ENCODE data around the gene SLC9A9.

SLC9A9 gene

DNA sequence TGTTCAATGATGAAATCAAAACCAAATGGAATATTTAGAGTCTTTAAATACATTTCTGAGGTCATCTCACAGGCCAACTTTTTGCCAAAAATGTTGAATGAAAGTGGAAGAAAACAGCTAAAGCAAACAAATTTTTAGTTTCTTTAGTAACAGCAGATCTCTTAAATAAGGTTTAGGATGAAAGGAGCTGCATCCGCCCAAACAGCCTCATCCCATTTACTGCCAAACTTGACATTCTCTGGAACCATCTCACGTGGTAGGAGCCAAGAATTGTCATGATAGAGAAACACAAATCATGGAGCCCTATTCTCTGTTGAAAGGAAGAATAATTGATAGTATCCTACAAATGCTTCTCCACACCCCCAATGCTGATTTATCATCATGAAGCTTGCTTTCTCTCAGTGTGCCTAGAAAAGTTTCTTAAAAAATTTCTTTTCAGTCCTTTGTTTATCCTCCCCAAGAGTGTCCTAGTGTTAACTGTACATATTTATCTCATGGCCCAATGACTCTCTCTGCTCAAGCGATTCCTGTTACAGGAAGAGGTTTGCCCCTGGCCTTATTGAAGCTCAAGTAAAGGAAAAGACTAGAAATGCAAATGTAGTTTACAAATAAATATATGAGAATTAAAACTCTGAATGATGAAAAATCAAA is 23.4 kb downstream of the SLC9A9 start:
- ChIA-PET POLR2A (interaction anchor here (0.6 kb wide), 1 partner anchor 33 kb away, joined by 3 read pairs; no protein-coding TSS in a partner anchor), CTCF (interaction anchor here (1.1 to 1.9 kb wide), 3 partner anchors 18 to 65 kb away, joined by 3 to 4 read pairs (median 4); no protein-coding TSS in a partner anchor)
- H3K27ac ChIP-seq (ENCODE audit: insufficient read depth in 1 of 2, low read depth in 1 of 2, low read length in 2 of 2, poor library complexity in 1 of 2, severe bottlenecking in 2 of 2), result no peak overlapping the region
- no CpG with 5 or more reads among the region's 3 CpGs for WGBS (ENCODE audit: insufficient coverage)
- DNase-seq, result no peak
- H3K27me3 ChIP-seq (replicated peaks in 2 of 5; ENCODE audit: control insufficient read depth in 4 of 5, insufficient read depth in 5 of 5, low read length in 4 of 5), result no peaks in the 10 kb centered on the region
- no peaks in the 10 kb centered on the region for H3K9me3 ChIP-seq (ENCODE audit: control extremely low read depth in 1 of 5, control insufficient read depth in 4 of 5, insufficient read depth in 2 of 5, low read depth in 1 of 5, low read length in 4 of 5)
- no peak overlapping the region for H3K4me3 ChIP-seq (ENCODE audit: control insufficient read depth in 1 of 7, extremely low read depth in 1 of 7, insufficient read depth in 4 of 7, low read depth in 2 of 7, low read length in 6 of 7)
- peaks cover 3 to 34% (median 26%) of the 10 kb centered on the region in 4 experiments for H3K4me1 ChIP-seq (ENCODE audit: control extremely low read depth in 1 of 4, control insufficient read depth in 4 of 4, insufficient read depth in 4 of 4, low read length in 3 of 4)
- H3K36me3 ChIP-seq (ENCODE audit: control insufficient read depth in 4 of 4, insufficient read depth in 4 of 4, low read length in 3 of 4), result no peaks in the 10 kb centered on the region

DNA sequence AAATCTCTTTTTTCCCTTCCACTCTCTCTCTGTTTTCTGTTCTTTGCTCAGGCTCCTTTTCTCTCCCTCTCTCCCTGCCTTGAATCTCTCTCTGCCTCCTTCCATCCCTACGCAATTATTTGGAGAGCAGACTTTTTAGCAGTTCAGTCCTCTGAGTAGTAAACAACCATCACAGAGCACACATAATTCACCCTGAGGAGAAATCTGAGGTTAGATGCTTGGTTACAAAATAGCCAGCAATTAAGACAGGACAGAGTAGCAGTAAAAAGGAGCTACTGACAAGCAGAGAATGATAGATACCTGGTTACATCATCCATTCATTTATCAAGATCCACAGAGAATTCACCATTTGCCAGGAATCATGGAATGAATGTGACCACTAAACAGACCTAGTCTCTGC is 25.5 kb downstream of the SLC9A9 start:
- Histone ChIP-seq H3K27me3 (replicated peaks in 2 of 5; ENCODE audit: control insufficient read depth in 4 of 5, insufficient read depth in 5 of 5, low read length in 4 of 5) (no peaks in the 10 kb centered on the region), H3K9me3 (ENCODE audit: control extremely low read depth in 1 of 5, control insufficient read depth in 4 of 5, insufficient read depth in 2 of 5, low read depth in 1 of 5, low read length in 4 of 5) (no peaks in the 10 kb centered on the region), H3K4me1 (ENCODE audit: control extremely low read depth in 1 of 4, control insufficient read depth in 4 of 4, insufficient read depth in 4 of 4, low read length in 3 of 4) (peaks cover 3 to 34% (median 26%) of the 10 kb centered on the region in 4 experiments), H3K36me3 (ENCODE audit: control insufficient read depth in 4 of 4, insufficient read depth in 4 of 4, low read length in 3 of 4) (no peaks in the 10 kb centered on the region), H3K4me3 (ENCODE audit: control insufficient read depth in 1 of 7, extremely low read depth in 1 of 7, insufficient read depth in 4 of 7, low read depth in 2 of 7, low read length in 6 of 7) (no peak overlapping the region), H3K27ac (ENCODE audit: insufficient read depth in 1 of 2, low read depth in 1 of 2, low read length in 2 of 2, poor library complexity in 1 of 2, severe bottlenecking in 2 of 2) (no peak overlapping the region)
- DNase-seq, result no peak
- WGBS (ENCODE audit: insufficient coverage), result 100% methylated on average over 1 of the region's 1 CpG
- ChIA-PET CTCF (no interaction called here), POLR2A (no interaction called here)

DNA sequence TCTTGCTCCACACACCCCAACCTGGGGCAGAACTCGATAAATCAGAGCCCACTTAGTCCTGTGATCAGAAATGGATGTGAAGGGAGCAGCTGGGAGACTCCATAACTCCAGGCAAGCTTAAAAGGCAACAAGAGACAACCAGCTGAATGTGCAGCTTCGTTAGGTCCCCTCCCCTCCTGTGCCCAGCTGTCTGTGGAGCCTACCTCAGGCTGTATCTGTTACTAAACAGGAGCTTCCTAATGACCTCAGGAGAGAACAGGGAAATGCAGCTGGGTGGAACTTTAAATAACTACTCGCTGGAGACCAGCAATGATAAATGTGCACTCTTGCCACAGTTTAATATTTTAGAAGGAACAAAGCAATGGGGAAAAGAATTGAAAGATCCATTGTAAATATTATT is 25.9 kb downstream of the SLC9A9 start:
- POLR2A ChIA-PET, result interaction anchor here (0.7 kb wide), 1 partner anchor 471 kb away, joined by 4 read pairs; no protein-coding TSS in a partner anchor
- peak in 1 of 3 donors; percentile 25 for DNase-seq
- CTCF ChIA-PET, result no interaction called here

DNA sequence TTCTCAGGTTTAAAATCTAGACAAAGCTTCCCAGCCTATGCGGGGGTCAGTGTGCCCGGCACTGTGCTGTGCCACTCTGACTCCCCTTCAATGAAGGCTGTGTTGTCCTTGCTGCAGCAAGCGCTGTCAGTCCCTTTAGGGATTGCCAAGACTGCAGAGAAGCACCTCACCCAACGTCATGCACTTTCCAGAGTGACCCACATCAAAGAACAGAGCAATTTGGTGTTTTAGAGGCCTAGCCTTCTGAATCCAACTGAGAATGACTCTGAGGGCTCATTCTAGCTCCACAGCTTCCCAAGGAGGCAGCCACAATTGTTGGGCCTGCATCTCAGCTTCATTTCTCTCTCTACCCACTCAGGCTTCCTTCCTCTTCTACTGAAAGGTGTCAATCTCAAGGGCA is 26.4 kb downstream of the SLC9A9 start:
- 94% methylated on average over 2 of the region's 4 CpGs for WGBS (ENCODE audit: insufficient coverage)
- H3K36me3 ChIP-seq (ENCODE audit: control insufficient read depth in 4 of 4, insufficient read depth in 4 of 4, low read length in 3 of 4), result no peaks in the 10 kb centered on the region

More for the DNA sequence above, 25.9 kb downstream of the SLC9A9 start:
- peaks cover 3 to 34% (median 26%) of the 10 kb centered on the region in 4 experiments for H3K4me1 ChIP-seq (ENCODE audit: control extremely low read depth in 1 of 4, control insufficient read depth in 4 of 4, insufficient read depth in 4 of 4, low read length in 3 of 4)
- no peak overlapping the region for H3K27ac ChIP-seq (ENCODE audit: insufficient read depth in 1 of 2, low read depth in 1 of 2, low read length in 2 of 2, poor library complexity in 1 of 2, severe bottlenecking in 2 of 2)
- H3K9me3 ChIP-seq (ENCODE audit: control extremely low read depth in 1 of 5, control insufficient read depth in 4 of 5, insufficient read depth in 2 of 5, low read depth in 1 of 5, low read length in 4 of 5), result no peaks in the 10 kb centered on the region
- 89% methylated on average over 2 of the region's 3 CpGs for whole genome bisulfite sequencing (ENCODE audit: insufficient coverage)
- no peak overlapping the region for H3K4me3 ChIP-seq (ENCODE audit: control insufficient read depth in 1 of 7, extremely low read depth in 1 of 7, insufficient read depth in 4 of 7, low read depth in 2 of 7, low read length in 6 of 7)
- H3K27me3 ChIP-seq (replicated peaks in 2 of 5; ENCODE audit: control insufficient read depth in 4 of 5, insufficient read depth in 5 of 5, low read length in 4 of 5), result no peaks in the 10 kb centered on the region
- H3K36me3 ChIP-seq (ENCODE audit: control insufficient read depth in 4 of 4, insufficient read depth in 4 of 4, low read length in 3 of 4), result no peaks in the 10 kb centered on the region

DNA sequence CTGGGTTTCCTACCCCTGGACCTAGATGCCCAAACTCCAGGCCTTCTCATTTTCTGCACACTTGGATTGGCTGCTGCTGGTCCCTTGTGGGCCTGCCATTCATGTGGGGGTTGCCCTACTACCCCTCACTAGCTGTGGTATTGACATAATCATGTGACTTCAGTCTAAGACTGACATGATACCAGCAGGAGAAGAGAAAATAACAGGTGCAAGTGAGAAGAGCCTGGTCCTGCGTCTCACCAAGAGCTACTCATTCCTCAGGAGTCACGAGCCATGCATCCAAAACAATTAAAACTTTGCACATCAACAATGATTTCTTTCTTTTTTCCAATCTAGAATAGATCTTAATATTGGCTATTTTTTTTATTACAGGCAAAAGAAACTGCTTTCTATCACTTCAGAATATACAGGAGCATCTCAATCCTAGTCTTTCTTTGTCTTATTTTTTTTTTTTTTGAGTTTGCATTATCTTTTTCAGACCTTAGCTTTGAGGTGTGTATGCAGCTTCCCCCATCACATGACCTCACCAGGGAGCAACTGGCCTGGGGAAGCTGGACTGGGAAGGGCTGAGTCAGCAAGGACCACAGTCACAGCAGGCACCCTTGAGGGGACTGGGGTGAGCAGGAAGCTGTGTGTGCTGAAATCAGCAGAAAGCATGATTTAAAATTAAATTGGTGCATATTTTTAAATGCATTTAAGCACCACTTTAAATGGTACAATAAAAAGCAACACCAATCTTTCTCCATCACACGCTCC is 27.6 kb downstream of the SLC9A9 start:
- ChIA-PET POLR2A (interaction anchor here (0.7 kb wide), 1 partner anchor 35 kb away, joined by 4 read pairs; no protein-coding TSS in a partner anchor), CTCF (interaction anchor here (0.8 kb wide), 1 partner anchor 45 kb away, joined by 3 read pairs; no protein-coding TSS in a partner anchor)
- H3K4me3 ChIP-seq (ENCODE audit: control insufficient read depth in 1 of 7, extremely low read depth in 1 of 7, insufficient read depth in 4 of 7, low read depth in 2 of 7, low read length in 6 of 7), result no peak overlapping the region
- H3K9me3 ChIP-seq (ENCODE audit: control extremely low read depth in 1 of 5, control insufficient read depth in 4 of 5, insufficient read depth in 2 of 5, low read depth in 1 of 5, low read length in 4 of 5), result no peaks in the 10 kb centered on the region
- no peaks in the 10 kb centered on the region for H3K27me3 ChIP-seq (replicated peaks in 2 of 5; ENCODE audit: control insufficient read depth in 4 of 5, insufficient read depth in 5 of 5, low read length in 4 of 5)
- no peaks in the 10 kb centered on the region for H3K36me3 ChIP-seq (ENCODE audit: control insufficient read depth in 4 of 4, insufficient read depth in 4 of 4, low read length in 3 of 4)
- H3K4me1 ChIP-seq (ENCODE audit: control extremely low read depth in 1 of 4, control insufficient read depth in 4 of 4, insufficient read depth in 4 of 4, low read length in 3 of 4), result peaks cover 0 to 25% (median 15%) of the 10 kb centered on the region in 4 experiments
- H3K27ac ChIP-seq (ENCODE audit: insufficient read depth in 1 of 2, low read depth in 1 of 2, low read length in 2 of 2, poor library complexity in 1 of 2, severe bottlenecking in 2 of 2), result no peak overlapping the region
- DNase-seq, result no peak
- WGBS (ENCODE audit: insufficient coverage), result no CpG with 5 or more reads among the region's 3 CpGs

More for the DNA sequence above, 26.4 kb downstream of the SLC9A9 start:
- Histone ChIP-seq H3K27ac (ENCODE audit: insufficient read depth in 1 of 2, low read depth in 1 of 2, low read length in 2 of 2, poor library complexity in 1 of 2, severe bottlenecking in 2 of 2) (no peak overlapping the region), H3K4me3 (ENCODE audit: control insufficient read depth in 1 of 7, extremely low read depth in 1 of 7, insufficient read depth in 4 of 7, low read depth in 2 of 7, low read length in 6 of 7) (no peak overlapping the region), H3K27me3 (replicated peaks in 2 of 5; ENCODE audit: control insufficient read depth in 4 of 5, insufficient read depth in 5 of 5, low read length in 4 of 5) (no peaks in the 10 kb centered on the region), H3K4me1 (ENCODE audit: control extremely low read depth in 1 of 4, control insufficient read depth in 4 of 4, insufficient read depth in 4 of 4, low read length in 3 of 4) (peaks cover 3 to 34% (median 26%) of the 10 kb centered on the region in 4 experiments), H3K9me3 (ENCODE audit: control extremely low read depth in 1 of 5, control insufficient read depth in 4 of 5, insufficient read depth in 2 of 5, low read depth in 1 of 5, low read length in 4 of 5) (no peaks in the 10 kb centered on the region)
- CTCF ChIA-PET, result no interaction called here
- POLR2A ChIA-PET, result interaction anchor here (0.7 kb wide), 1 partner anchor 470 kb away, joined by 4 read pairs; no protein-coding TSS in a partner anchor
- no peak for DNase-seq

DNA sequence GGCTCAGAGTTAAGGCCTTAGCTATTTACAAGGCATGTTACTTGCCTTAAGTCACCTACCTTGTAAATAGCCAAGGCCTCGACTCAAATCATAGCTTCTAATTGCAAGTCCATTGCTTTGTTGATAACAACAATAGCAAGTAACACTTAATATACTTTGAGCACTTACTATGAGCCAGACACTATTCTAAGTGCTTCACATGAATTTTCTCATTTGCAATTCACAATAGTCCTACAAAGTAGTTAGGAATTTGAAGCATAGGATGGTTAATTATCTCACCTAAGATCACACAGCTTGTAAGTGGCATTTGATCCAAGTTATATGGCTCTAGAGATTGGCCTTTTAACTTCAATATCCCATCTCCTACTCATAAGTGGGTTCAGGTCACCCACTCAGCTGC is 28.4 kb downstream of the SLC9A9 start:
- ChIA-PET CTCF (no interaction called here), POLR2A (interaction anchor here (0.6 kb wide), 1 partner anchor 9 kb away, joined by 3 read pairs; no protein-coding TSS in a partner anchor)

More for the DNA sequence above, 28.4 kb downstream of the SLC9A9 start:
- H3K27me3 ChIP-seq (replicated peaks in 2 of 5; ENCODE audit: control insufficient read depth in 4 of 5, insufficient read depth in 5 of 5, low read length in 4 of 5), result no peaks in the 10 kb centered on the region
- WGBS (ENCODE audit: insufficient coverage), result no CpG with 5 or more reads among the region's 1 CpG
- H3K4me3 ChIP-seq (ENCODE audit: control insufficient read depth in 1 of 7, extremely low read depth in 1 of 7, insufficient read depth in 4 of 7, low read depth in 2 of 7, low read length in 6 of 7), result no peak overlapping the region
- H3K4me1 ChIP-seq (ENCODE audit: control extremely low read depth in 1 of 4, control insufficient read depth in 4 of 4, insufficient read depth in 4 of 4, low read length in 3 of 4), result peaks cover 3 to 24% (median 14%) of the 10 kb centered on the region in 4 experiments
- no peak overlapping the region for H3K27ac ChIP-seq (ENCODE audit: insufficient read depth in 1 of 2, low read depth in 1 of 2, low read length in 2 of 2, poor library complexity in 1 of 2, severe bottlenecking in 2 of 2)
- no peaks in the 10 kb centered on the region for H3K9me3 ChIP-seq (ENCODE audit: control extremely low read depth in 1 of 5, control insufficient read depth in 4 of 5, insufficient read depth in 2 of 5, low read depth in 1 of 5, low read length in 4 of 5)
- DNase-seq, result no peak
- no peaks in the 10 kb centered on the region for H3K36me3 ChIP-seq (ENCODE audit: control insufficient read depth in 4 of 4, insufficient read depth in 4 of 4, low read length in 3 of 4)

Measured in common myeloid progenitor, CD34-positive (primary cell).